DMS 273 treated with DMSO at 0.1 percent for 48 hours (cell line): ENCODE results near the gene ZNF608.
A peak's percentile ranks its signal among the peaks of the same experiment; 100 is the strongest.

Experiments used
- DNase-seq: peaks from one replicate; lab custom pipeline; 2025; lab: John Stamatoyannopoulos, UW

Gene ZNF608

DNA sequence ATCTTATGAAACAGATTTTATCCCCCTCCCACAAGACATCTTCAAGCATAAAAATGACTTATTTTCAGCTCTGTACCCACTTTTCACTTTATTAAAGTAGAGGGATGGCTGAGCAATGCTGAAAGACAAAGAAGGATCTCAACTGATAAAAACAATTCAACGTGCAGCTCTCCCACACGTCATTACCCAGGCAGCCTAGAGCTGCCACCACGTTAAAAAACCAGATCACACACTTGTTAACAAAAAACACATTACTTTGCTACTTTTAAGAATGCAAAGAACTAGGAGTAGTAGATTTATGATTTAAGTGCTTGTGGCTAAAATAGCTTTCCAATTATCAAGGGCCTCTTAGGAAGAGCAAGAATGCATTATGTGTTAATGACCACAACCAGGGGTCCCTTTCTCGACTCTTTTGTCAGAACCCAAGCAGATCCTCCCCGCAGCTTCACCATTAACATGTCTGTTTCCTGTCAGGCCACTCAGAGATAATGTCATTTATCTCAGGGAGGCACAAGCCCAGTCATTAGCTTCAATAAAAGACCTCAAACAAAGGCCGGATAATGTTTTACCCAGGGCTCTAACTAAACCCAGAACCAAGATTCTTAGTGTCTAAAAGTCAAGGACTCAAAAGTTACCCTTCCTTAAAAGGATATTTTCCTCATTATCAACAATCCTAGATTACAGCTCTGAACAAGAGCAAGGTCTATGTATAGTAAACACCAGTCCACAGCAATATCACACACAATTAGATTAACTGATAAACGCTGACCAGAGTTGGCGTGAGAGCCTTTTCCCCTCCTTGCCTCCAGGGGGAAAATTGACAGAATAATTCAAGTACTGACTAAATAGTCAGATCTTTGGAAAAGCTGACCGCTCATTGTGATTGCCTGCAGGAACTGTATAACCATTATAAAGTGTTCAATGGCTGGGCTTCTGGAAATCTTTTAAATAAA lies 7.5 kb downstream of the ZNF608 start:
- DNase-seq: no peak

DNA sequence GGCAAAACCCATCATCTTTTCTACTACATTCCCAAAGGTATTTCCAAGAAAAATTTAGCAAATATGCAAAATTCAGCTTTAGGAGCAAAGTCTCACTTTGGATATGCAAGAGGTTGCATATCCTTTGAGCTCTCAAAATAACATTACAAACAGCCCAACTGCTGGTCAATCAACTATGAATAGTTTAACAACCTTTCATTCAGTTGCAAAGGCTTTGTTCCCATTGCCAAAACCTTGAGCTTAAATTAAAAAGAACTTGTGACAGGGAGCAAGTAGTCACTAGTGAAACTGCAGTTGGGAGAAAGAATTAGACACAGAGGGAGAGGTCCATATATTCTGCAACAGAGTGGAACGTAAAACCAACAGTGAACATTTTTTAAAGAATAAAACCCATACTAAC lies 8.8 kb downstream of the ZNF608 start:
- DNase-seq: no peak

DNA sequence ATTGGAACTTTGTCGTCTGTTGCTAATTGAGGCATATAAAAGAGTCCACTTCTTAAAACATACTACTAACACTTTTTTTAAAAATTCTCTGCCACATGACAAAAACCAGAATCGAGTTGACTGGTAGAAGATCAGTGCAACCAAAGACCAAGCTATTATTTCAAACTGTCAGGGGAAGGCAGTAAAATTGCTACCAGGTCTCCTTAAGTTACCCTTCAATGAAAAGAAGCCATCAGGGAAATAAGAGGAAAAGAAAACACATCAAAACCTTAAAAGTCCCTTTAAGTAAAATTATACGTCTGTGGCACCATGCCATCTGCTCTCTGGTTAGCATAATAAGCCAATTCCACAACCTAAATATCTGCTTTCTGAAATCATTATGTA lies 9.6 kb downstream of the ZNF608 start:
- DNase-seq: no peak

DNA sequence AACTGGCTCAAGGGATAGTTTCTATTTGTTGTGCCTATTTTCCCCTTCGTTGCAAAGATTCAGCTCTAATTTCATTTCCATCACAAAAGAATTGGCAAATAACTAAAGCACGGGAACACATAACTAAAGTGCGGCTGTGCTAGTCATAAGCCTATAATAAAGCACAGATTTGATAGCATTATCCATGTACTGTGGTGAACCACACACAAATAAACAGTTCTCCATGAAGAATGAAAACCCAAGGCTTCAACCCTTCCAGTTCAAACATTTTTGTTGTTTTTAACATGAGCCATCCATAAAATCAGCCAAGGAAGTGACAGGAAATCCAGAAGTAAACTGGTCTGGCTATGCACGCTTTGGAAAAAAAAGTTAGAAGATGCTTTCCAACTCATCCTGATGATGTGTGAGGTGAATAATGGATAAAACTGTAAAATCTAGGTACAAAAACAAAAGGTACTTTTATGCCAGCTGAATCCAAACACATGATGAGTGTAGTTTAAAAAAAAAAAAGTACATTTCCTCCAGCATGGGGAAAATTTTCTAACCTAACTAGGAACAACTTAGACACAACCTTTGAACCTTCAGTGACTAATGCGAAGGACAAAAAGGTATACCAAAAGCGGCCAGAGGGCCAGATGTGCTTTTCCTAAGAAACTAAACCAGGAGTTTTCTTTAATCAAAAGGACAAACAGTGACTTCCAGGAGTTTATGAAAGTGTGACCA lies 10.2 kb downstream of the ZNF608 start:
- DNase-seq: no peak

DNA sequence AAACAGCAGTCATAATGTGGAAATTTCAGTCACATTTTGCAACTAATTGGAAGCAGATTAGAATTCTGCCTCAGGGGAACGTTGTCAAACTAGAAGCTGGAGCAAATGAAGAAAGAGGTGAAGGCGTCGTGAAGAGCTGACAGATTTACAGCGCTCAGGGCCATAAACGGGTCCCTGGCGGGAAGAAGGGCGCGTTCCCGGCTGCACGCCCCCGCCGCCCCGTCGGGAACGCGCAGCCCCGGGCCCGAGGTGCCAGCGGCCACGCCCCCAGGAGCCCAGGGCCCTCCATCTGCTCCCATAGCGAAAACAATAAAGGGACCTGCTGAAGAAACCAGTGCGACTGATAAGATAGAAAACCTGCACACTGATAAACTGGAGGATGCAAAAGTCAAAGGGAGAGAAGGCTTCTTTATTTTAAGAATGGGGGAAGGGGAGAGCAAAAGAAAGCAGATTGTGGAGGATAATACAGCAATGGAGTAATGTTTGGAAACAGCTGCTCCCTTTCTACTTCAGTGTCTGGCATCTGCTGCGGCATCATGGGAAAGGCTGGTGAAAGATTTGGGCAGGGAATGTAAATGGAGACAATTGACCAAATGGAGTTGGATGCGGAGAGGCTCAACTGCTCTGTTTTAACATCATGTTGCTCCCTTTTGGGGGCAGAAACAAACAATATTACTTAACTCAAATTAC lies 11.1 kb downstream of the ZNF608 start:
- DNase-seq: peak; percentile 94

DNA sequence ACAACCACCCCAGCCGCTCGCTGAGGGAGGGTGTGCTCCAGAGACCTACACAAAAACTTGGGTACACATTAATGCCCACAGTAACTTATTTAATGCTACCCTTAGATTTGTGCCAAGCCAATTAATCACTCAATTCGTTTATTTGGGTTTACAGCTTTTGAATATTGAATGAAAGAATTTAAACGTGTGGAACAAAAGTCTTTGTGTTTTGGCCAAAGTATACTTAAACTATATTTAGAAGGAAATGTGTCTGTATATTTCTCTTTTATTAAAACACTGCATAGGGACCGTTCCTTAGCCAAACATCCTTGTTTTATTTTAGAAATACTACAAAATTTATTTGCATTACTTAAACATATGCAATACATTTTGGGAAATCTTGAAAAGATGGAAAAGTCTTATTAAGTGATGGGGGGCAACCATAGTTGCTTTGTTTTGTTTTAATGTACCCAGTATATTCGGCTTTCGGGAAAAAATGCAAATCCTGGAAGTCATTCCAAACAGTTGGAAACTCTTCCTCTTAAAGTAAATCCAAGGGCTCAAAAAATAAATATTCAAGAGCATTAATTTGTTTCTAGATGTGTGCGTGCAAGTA lies 11.8 kb downstream of the ZNF608 start:
- no peak for DNase-seq

DNA sequence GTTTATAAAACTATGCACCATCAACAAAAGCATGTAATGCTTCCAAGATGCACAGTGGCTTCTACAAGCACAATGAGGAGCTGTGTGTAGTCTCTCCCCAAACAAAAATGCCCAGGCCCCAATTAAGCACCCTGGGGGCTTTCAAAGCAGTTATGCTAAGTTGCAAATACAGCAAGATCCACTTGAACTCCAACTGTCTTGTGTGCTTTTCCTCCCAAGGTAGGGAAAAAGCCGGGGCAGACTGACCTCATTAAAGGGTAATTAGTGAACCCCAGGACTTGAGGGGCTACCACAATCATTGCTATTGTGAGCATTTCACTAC lies 13.1 kb downstream of the ZNF608 start:
- no peak for DNase-seq

DNA sequence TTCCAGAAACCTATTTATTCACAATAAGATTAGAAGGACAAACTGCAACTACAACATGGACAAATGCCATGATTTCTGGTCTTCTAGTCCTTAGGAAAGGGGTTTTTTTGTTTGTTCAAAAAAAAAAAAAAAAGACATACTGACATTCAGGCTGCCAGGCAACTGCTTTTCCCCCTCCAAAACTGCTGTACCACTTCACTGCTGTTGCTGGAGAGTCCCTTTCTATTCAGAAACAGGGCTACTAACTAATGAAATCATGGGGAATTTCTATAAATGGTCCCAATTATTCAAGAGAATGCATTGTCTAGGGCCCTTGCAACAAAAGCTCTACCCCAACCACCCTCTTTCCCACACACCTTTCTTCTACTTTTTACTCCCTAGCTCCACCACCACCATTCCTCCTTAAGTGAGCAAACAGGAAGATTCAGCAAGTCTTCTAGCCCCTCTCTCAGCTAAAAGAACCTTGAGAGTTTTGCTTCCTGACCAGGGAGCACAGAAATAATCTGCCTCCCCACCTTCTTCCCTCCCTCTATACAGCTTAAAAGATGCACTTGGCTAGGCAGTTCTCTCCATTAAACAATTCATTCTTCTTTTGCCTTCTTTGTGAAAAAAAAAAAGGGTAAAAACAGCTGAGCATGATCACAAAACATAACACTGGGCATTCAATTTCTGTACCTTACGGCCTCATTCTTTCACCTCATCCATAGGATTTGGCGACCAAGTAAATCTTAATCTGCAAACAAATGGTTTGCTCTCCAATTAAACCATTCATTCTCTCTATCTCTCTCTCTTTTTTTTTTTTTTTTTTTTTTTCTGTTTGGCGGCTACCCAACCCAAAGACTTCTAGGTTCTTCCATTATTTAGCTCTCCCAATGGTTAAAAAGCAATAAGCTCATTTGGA lies 13.8 kb downstream of the ZNF608 start:
- DNase-seq: no peak

DNA sequence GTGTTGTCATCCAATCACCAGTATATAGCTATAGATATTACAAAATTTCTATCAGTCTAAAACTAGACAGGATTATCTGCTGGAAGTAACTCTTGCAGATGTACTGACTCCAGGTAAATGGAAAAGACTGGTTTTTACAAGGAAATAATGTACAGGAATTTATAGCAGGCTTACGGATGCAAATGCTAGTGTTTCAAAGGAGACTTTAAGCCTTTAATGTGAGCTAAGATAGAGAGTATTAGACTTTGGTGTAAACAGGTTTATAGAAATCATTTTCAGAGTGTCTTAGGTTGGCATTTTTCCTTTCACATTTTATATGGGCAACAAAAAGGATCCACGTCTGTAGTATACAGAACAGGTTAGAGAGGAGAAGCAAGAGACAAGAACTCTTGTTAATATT lies 16.1 kb downstream of the ZNF608 start:
- no peak for DNase-seq

DNA sequence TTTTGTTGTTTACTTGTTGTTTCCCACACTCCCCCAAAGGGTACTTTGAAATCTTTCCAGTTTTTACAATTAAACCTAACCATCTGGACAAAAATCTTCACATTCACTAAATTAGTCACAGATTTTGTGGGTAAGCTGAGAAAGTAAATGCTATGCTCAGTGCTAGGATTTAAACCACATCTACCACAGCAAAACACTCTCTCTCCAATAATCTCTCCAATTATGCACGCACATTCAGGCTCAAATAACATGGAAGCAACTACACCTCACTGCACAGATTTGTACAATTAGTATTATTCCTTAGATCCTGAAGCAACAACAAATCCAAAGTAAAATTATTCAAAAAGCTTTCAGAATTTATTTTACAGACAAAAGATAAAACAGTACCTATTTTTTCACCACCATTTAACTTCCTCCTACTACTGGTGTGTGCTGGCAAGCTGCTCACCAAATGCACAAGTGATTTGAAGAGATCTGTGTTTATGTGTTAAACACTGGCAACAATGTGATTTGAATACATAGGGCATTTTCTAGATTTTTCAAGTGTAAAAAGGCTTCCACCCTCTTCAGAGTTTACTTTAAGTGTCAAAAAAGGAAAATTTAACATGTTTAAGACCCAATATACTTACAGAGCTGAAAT lies 16.6 kb downstream of the ZNF608 start:
- no peak for DNase-seq

DNA sequence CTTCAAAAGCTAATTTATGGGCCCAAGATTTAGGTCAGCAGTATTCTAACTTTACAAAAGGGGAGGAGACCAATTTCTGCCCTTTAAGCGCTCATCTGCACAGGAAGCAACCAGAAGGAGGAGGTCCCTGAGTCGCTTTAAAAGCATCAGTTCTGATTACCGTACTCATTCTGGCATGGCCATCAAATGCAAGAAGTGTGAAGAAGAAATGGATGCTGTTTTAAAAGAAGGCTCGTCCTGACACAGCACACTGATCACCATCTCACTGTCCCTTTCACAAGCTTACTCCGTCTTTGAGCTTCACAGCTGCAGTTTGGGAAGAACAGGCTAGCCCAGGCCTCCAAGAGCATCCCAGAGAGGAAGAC lies 17.5 kb downstream of the ZNF608 start:
- DNase-seq: no peak

DNA sequence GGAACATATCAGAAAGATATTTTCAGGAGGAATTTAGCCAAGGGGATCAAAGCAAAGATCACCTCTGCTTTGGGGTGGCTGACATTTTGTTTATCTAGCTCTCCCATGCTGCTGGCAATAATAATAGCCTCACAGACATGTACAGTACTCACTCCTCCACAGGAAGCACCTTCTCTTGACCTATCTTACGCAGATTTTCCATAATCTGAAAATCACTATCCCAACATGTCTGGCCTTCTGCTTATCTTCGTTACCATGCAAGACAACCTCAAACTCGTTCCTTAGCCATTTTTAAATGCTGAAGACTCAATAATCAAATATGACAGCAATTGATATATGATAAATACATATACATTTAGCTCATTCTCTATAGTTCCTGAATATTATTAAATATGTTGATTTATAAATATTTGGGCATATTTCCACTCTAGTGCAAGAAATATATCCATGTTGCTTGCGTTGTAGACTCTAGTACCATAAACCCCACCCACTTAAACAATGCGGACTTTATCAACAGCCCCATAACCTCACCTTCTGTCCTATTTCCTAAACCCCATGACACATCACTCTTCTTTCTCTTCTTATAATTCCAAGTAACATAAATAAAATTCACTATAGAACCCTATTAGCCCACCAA lies 18.0 kb downstream of the ZNF608 start:
- DNase-seq: no peak

DNA sequence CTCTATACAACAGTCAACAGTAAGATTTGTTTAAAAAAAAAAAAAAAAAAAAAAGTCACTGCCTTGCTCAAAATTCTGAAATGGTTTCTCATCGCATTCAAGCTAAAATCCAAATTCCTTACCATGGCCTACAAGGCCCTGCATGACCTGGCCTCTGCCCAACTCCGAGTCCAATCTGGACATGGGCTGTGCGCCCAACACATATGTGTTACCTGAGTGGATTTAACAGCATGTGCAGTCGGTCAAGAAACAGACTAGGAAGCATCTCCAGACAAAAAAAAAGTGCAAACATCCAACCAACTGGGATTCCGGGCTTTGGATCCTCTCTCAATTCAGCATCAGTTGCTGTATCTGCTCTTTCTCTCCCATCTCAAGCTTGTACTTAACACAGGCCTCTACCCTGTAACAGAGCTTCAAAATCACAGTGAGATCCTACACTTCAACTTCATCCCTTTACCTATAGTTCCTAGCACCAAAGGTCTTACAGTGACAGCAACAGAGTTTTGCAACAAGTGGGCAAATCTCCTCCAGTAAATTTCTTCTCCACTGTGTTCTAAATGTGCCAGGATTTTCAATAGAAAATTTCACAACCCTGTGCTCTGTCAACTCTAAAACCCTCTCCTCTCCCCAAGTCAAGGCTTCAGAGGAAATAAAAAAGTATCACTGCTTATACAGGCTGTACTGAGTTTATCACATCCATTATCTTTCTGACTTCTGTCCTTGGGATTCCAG lies 19.6 kb downstream of the ZNF608 start:
- DNase-seq: no peak

DNA sequence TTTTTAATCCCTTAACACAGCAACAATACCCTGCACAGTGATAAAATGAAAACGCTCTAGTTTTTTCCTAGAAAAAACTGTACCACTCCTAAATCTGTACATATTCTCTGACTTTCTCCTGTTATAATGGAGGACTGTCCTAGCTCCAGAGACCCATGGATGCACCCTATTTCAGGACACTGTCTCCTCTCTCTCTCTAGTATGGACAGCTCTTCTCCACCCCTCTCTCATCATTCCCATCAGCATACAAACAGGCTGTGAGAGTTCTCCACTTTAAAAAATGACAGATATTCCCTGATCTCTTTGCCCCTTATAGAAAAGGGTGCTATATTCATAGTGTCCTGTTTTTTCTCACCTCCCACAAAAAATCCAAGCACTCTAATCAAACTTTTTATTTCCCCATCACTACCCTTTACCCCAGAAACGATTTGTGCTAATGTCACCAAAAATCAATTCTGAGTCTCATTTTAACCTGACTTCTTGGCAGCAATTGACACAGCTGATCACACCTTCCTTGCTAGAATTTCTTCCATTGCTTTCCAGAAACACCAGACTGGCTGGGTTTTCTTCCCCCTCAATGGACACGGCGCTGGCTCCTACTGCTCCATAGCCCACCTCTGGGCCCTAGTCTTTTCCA lies 20.7 kb downstream of the ZNF608 start:
- DNase-seq: no peak

DNA sequence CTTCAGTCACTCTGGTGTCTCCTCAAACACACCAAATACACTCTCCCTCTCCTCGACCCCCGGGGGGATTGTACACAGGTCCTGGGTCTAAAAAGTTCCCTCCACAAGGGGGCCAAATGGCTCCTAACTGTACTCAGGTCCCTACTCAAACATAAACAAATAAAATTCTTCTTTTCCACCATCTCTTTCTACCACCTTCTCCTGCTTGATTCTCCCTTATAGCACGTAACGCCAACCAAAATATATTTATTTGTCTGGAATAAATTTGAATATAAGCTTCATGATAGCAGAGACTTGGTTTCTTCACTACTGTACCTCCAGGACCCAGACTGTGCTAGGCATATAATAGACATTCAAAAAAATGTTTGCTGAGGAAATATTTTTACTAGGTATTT lies 21.4 kb downstream of the ZNF608 start:
- no peak for DNase-seq

DNA sequence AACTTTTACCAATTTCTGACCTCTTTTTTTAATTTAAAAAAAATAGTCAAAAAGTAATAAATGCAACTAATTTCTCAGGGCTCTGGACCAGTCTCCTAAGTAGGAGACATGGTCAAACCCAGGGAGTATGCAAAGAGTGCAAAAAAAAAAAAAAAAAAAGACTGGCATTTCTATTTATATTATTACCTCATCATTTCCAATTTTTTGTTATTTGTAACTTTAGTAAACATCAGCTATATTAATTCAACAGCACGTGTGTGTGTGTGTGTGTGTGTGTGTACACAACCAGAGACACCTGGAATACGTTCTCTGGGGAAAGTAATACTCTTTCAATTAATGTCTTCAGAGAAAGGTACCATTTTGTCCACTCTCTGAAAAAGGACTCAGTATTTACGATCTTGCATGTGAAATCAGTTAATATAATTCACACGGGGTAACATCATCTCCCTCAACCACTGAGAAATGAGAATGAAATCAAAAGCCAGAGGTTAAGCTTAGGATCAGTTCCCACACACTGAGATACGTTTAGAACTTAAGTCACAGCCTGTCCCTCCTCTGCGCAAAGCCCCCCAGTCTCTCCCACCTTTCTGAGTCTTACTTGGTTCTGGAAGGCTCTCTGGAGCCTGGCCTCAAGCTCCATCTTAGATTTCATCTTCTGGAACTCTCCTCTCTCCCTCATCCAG lies 21.9 kb downstream of the ZNF608 start:
- DNase-seq: no peak

DNA sequence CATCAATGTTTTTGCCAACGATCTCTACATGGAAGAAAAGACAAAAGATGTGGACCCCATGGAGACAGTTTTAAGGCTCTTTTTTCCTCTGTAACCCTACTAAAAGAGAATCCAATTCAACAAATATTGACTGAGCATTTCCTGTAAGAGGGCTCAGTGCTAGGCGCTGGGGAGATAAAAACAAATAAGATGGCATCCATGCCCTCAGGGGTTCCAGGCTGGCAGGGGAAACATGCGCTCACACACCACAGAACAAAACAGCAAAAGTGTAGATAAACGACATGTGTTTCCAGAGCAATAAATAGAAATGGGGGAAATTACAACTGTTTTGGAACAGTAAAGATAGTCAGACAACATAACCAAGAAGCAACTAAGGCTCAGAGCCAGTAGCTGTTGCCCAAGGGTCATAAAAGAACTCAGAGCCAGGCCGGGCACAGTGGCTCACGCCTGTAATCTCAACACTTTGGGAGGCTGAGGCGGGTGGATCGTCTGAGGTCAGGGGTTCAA lies 25.2 kb downstream of the ZNF608 start:
- no peak for DNase-seq

DNA sequence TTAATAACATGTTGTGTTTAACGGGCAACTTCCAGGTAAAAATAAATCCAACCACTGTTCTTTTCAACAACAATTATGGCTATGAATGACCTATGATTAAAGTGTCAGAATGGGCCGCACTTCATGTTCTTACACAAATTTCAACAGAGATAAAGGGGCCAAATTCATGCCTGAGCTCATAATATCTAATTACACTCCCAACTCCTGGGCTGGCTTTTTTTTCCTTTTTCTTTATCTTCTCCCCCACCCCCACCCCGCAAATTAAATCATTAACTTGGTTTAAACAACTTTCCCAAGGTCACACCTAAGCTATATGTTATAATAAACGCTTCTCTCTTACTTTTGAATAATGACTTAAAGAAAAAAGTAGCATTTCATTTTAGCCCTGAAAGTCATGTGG lies 25.8 kb downstream of the ZNF608 start:
- no peak for DNase-seq
